ENCODE results near the gene CPNE5.

Gene CPNE5

DNA sequence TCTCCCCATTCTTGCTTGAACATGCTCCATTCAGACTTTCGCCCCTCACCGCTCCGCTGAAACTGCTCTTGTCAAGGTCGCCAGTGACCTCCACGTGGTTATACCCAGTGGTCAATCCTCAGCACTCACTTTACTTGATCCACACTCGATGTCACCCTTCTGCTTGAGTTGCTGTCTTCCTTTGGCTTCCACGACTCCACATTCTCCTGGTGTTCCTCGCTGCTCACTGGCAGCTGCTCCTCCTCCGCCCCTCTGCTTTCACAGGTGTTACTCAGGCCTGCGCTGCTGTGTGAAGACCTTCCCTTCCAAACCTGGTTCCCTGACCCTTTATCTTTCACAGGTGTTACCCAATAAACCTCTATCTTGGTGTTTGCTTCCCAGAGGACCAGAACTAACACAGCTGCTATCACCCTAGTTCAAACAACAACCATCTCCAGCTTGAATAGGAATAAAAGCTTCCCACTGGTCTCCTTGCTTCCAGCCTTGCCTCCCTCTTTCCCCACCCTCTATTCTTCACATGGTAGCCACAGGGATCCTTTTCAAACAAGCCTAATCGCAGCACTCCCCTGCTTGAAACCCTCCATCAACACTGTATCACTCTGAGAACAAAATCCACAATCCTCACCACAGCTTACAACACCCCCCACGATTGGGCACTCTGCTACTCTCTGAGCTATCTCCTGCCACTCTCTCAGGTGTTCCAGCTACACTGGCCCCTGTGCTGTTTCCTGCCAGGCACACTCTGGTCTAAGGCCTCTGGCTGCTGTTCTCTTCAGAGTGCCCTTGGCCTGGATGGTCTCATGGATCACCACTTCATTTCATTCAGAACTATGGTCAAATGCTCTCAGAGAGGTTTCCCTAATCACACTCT is 24.7 kb upstream of the CPNE5 start:
- Histone ChIP-seq H3K79me2 (ENCODE audit: insufficient read depth, low read length) (peaks cover 78% of the 10 kb centered on the region), H3K4me3 (ENCODE audit: low read length, poor library complexity, severe bottlenecking) (no peak overlapping the region), H3K4me1 (ENCODE audit: insufficient read depth, low read length, poor library complexity, severe bottlenecking) (peaks cover 29% of the 10 kb centered on the region), H2AFZ (ENCODE audit: low read length) (no peak overlapping the region), H3K36me3 (ENCODE audit: insufficient read depth, low read length) (peaks cover 50% of the 10 kb centered on the region; the same call in 1 of the 2 replicates), H3K9ac (ENCODE audit: low read depth, low read length, poor library complexity, severe bottlenecking) (no peak overlapping the region), H4K20me1 (ENCODE audit: insufficient read depth, low read length, poor library complexity, severe bottlenecking) (peaks cover 32% of the 10 kb centered on the region), H3K4me2 (ENCODE audit: low read depth, low read length, poor library complexity, severe bottlenecking) (no peak overlapping the region), H3K27me3 (ENCODE audit: insufficient read depth, low read length, poor library complexity, severe bottlenecking) (no peaks in the 10 kb centered on the region), H3F3A (ENCODE audit: low read depth) (no peaks in the 10 kb centered on the region), H3K9me2 (replicated peaks; ENCODE audit: low read depth, low read length) (no peaks in the 10 kb centered on the region), H3K9me3 (ENCODE audit: insufficient read depth, low read depth, low read length) (no peaks in the 10 kb centered on the region)
- no peak for TF ChIP-seq EZH2phosphoT487 (IDR thresholded peaks at IDR 0.05; ENCODE audit: borderline replicate concordance)
- TF ChIP-seq, protein P1, sequence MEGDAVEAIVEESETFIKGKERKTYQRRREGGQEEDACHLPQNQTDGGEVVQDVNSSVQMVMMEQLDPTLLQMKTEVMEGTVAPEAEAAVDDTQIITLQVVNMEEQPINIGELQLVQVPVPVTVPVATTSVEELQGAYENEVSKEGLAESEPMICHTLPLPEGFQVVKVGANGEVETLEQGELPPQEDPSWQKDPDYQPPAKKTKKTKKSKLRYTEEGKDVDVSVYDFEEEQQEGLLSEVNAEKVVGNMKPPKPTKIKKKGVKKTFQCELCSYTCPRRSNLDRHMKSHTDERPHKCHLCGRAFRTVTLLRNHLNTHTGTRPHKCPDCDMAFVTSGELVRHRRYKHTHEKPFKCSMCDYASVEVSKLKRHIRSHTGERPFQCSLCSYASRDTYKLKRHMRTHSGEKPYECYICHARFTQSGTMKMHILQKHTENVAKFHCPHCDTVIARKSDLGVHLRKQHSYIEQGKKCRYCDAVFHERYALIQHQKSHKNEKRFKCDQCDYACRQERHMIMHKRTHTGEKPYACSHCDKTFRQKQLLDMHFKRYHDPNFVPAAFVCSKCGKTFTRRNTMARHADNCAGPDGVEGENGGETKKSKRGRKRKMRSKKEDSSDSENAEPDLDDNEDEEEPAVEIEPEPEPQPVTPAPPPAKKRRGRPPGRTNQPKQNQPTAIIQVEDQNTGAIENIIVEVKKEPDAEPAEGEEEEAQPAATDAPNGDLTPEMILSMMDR (conservative IDR thresholded peaks at IDR 0.05; ENCODE audit: low read length) = no peak

- H4K20me1 ChIP-seq (ENCODE audit: insufficient read depth, low read length, poor library complexity, severe bottlenecking) = peaks cover 23% of the 10 kb centered on the region
- no peaks in the 10 kb centered on the region for H3K27me3 ChIP-seq (ENCODE audit: insufficient read depth, low read length, poor library complexity, severe bottlenecking)
- H3K36me3 ChIP-seq (ENCODE audit: insufficient read depth, low read length) = peaks cover 57% of the 10 kb centered on the region; the same call in 1 of the 2 replicates
- H2AFZ ChIP-seq (ENCODE audit: low read length) = no peak overlapping the region
- H3K4me3 ChIP-seq (ENCODE audit: low read length, poor library complexity, severe bottlenecking) = no peak overlapping the region
- no peaks in the 10 kb centered on the region for H3K9me2 ChIP-seq (replicated peaks; ENCODE audit: low read depth, low read length)
- no peak overlapping the region for H3K9ac ChIP-seq (ENCODE audit: low read depth, low read length, poor library complexity, severe bottlenecking)
- no peaks in the 10 kb centered on the region for H3F3A ChIP-seq (ENCODE audit: low read depth)
- H3K79me2 ChIP-seq (ENCODE audit: insufficient read depth, low read length) = peaks cover 76% of the 10 kb centered on the region
- H3K4me1 ChIP-seq (ENCODE audit: insufficient read depth, low read length, poor library complexity, severe bottlenecking) = peaks cover 21% of the 10 kb centered on the region
- H3K9me3 ChIP-seq (ENCODE audit: insufficient read depth, low read depth, low read length) = no peaks in the 10 kb centered on the region
- no peak overlapping the region for H3K4me2 ChIP-seq (ENCODE audit: low read depth, low read length, poor library complexity, severe bottlenecking)
- no peak for TF ChIP-seq EZH2phosphoT487 (IDR thresholded peaks at IDR 0.05; ENCODE audit: borderline replicate concordance)
- TF ChIP-seq, protein P1 (conservative IDR thresholded peaks at IDR 0.05; ENCODE audit: low read length) = no peak
Observed at GRCh38 chr6:36862848-36863382, 23.7 kb upstream of the CPNE5 start.

GRCh38 chr6:36862164-36862847 is 23.1 kb upstream of the CPNE5 start:
- Histone ChIP-seq H3K9me3 (ENCODE audit: insufficient read depth, low read depth, low read length) (no peaks in the 10 kb centered on the region), H3K4me1 (ENCODE audit: insufficient read depth, low read length, poor library complexity, severe bottlenecking) (peaks cover 17% of the 10 kb centered on the region), H3K9me2 (replicated peaks; ENCODE audit: low read depth, low read length) (no peaks in the 10 kb centered on the region), H3F3A (ENCODE audit: low read depth) (no peaks in the 10 kb centered on the region), H3K27me3 (ENCODE audit: insufficient read depth, low read length, poor library complexity, severe bottlenecking) (no peaks in the 10 kb centered on the region), H3K9ac (ENCODE audit: low read depth, low read length, poor library complexity, severe bottlenecking) (no peak overlapping the region), H3K4me3 (ENCODE audit: low read length, poor library complexity, severe bottlenecking) (no peak overlapping the region), H3K4me2 (ENCODE audit: low read depth, low read length, poor library complexity, severe bottlenecking) (no peak overlapping the region), H2AFZ (ENCODE audit: low read length) (no peak overlapping the region), H3K36me3 (ENCODE audit: insufficient read depth, low read length) (peaks cover 61% of the 10 kb centered on the region; the same call in 1 of the 2 replicates), H4K20me1 (ENCODE audit: insufficient read depth, low read length, poor library complexity, severe bottlenecking) (peaks cover 18% of the 10 kb centered on the region), H3K79me2 (ENCODE audit: insufficient read depth, low read length) (peaks cover 76% of the 10 kb centered on the region)
- TF ChIP-seq, protein P1 (conservative IDR thresholded peaks at IDR 0.05; ENCODE audit: low read length) = no peak
- TF ChIP-seq EZH2phosphoT487 (IDR thresholded peaks at IDR 0.05; ENCODE audit: borderline replicate concordance) = no peak

All from Loucy (cell line).